Amniotic epithelial cell (primary cell): Measurements from ENCODE around the gene BBLN.
A peak's percentile ranks its signal among the peaks of the same experiment; 100 is the strongest.

Source experiments
- DNase-seq: peaks from one replicate; pipeline ENCODE4 v3.0.0-alpha.2; 2010; ENCODE audit warnings: low read depth

BBLN gene

DNA sequence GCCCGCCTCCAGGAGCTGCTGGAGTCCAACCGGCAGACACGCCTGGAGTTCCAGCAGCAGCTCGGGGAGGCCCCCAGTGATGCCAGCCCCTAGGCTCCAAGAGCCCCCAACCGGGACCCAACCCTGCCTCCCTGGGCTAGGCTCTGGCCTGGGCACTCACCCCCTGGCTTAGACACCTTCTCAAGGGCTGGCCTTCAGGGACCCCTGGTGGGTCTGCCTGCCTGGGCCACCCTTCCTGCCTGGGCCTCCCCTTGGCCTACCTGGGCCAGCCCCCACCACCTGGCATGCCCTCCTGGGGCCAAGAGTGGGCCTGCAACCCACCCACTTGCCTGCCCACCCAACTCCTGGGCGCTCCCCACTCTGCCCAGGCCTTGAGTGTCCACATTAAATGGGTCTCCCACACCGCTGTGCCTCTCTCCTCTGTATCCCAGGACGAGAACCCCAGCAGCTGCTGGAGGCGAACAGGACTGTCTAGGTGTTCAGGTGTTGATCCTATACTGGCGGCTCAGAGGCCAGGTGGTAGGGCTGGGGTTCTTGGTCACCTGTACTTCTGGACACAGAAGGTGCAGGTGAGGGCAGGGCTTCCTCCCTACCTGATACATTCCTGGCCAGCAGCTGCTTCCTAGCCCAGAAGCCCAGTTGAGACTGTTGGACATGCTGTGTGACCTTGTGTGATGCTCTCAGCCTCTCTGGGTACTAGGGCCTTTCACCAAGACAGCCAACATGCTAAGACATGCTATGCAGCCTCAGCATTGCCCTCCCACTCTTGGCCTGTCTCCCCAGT is 3.6 kb downstream of the BBLN start:
- DNase-seq: no peak

- DNase-seq: peak; percentile 43
Observed at GRCh38 chr9:128164307-128164885, 4.3 kb downstream of the BBLN start.

- DNase-seq: no peak
Observed at GRCh38 chr9:128166169-128166568, 6.1 kb downstream of the BBLN start.

GRCh38 chr9:128167209-128167608 is 7.1 kb downstream of the BBLN start:
- no peak for DNase-seq

DNA sequence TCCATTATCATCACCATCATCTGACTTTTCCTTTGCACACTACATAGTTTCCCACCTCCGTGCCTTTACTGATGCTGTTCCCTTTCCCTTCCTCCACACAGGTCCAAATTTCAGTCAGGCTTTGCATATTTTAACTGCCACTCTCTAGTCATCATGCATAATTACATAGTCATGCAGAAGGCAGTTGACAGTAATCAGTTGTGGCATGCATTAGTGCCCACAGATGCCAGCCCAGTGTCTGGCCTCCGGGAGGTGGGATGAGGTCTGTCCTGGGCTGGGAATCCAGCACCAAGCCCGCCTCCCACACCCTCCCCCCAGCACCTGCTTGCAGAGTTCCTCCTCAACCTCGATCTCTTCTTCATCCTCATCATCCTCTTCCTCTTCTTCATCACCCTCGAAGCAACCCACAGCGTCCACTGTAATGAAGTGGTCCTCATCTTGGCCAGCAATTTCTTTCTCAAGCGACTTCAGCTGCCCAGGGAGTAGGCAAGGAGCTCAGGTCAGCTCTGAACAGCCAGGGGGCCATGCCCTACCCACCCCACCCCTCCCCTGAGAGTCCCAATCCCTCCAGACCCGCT is 8.8 kb downstream of the BBLN start:
- DNase-seq: no peak

DNA sequence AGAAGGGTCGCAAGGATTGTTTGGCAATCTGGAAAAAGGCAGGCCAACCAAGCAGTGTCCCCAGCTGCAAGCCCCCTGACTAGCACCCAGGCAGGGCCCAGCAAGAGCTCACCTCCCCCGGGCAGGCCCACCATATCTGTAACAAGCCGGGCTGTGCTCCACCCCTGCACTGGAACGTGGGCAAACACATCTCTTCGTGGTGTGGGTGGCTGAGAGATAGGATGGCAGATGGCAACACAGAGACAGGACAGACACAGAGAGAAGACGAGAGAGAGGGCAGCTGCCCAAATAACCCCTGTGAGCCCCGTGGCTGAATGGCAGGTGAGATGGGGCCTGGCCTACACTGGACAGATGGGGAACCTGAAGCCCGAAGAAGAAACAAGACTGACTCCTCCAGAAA is 9.4 kb downstream of the BBLN start:
- DNase-seq: no peak

- no peak for DNase-seq
Observed at GRCh38 chr9:128169925-128170324, 9.9 kb downstream of the BBLN start.

DNA sequence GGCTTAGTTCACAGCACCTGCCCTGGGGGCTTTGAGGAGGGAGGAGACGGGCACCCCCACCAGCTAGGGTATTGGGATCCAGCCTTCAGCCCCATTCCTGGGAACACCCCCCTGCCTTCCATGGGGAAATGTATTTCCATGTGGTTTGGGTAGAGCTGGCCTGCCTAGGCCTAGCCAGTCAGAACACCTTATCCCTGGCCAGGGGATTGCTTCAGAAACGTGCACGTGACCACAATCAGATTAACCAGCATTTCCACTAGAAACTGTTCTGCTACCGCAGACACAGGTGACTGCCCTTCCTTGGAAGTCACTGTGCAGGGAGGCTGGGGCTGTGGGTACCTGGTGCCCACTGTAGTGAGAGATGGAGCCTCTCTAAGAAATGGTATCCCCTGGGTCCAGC is 14.0 kb downstream of the BBLN start:
- peak; percentile 58 for DNase-seq

GRCh38 chr9:128175102-128175563 is 15.1 kb downstream of the BBLN start:
- peak; percentile 90 for DNase-seq

DNA sequence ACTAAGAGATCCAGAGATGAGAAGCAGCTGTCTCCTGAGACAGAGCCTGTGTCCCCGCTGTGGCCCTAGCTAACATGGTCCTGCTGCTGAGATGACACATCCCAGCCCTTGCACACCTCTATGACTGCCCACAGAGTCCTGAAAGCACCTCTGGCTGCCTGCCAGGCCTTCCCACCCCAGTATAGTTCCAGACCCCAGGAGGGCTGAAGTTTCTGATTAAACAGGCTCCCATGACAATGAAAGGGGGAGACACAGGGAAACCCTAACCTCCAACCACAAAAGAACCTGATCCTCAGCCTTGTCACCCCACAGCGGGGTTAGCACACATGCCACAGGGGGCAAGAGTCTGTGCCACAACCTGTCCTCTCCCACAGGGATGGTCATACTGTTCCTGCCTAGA is 15.7 kb downstream of the BBLN start:
- DNase-seq: no peak

DNA sequence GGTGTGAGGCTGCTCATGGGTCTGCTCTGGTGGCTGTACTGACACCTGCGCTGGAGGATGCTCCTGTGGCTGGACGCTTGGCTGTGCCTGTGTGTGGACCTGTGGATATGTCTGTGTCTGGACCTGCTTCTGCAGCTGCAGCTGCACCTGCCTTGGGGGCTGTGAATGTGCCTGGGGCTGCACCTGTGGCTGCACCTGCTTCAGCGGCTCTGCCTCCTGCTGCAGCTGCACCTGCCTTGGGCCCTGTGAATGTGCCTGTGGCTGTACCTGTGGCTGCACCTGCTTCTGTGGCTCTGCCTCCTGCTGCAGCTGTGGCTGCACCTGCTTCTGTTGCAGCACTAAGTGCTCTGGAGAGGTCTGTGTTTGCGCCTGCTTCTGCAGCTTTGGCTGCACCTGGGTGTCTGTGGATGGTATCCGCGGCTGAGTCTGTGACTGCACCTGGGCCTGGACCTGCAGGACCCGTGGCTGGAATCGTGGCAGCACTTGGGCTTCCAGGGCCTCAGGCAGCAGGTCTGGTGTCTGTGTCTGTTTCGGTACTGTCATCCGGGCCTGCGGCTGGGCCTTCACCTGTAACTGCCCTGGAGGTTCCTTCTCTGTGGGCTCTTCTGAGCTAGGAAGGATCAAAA is 18.9 kb downstream of the BBLN start:
- no peak for DNase-seq

DNA sequence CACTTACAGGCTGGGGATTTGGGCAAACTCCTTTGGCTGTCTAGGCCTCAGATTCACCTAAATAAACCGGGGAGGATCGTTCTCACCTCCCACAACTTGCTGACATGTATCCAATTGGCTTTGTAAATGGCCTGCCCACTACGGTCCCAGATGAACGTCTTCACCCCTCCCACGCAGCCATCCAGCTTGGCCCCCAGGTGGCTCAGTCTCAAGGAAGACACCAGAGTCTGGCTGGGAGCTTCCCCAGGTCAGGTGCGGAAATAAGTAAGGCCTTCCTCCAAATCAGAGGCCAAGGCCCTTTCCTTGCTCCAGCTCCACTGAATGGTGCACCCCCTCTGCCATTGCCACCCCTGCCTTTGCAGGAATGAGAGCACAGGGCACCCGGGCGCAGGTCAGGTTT is 19.9 kb downstream of the BBLN start:
- DNase-seq: no peak

DNA sequence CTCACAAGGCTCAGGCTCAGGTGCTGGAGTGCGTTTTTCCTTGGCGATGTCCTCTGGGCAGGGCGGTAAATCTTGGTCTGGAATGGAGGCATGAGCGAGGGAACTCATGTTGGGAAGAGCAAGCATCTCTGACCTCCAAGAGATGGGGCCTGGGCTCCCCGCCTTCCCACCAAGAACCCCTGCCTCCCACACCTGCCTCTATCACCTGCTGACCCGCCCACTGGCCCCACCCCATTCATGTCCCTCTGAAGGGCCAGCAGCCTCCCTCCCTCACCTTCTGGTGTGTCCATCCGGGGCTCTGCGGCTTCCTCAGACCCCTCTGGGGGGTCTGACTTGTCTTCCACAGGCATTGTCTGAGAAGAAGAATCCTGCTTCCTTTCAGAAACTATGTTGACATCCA is 20.4 kb downstream of the BBLN start:
- DNase-seq: no peak

DNA sequence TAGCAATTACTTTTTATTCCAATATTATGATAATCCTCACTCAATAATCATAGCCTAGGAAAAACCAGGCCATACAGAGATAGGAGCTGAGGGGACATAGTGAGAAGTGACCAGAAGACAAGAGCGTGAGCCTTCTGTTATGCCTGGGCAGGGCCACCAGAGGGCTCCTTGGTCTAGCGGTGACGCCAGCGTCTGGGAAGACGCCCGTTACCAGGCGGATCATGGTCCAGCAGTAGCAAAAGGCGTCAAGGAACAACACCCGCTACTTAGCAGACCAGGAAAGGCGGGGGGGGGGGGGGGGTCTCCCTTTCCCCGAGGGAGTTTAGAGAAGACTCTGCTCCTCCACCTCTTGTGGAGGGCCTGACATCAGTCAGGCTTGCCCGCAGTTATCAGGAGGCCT is 21.4 kb downstream of the BBLN start:
- DNase-seq: peak; percentile 35

- DNase-seq: no peak
Observed at GRCh38 chr9:128182893-128183588, 23.0 kb downstream of the BBLN start.

DNA sequence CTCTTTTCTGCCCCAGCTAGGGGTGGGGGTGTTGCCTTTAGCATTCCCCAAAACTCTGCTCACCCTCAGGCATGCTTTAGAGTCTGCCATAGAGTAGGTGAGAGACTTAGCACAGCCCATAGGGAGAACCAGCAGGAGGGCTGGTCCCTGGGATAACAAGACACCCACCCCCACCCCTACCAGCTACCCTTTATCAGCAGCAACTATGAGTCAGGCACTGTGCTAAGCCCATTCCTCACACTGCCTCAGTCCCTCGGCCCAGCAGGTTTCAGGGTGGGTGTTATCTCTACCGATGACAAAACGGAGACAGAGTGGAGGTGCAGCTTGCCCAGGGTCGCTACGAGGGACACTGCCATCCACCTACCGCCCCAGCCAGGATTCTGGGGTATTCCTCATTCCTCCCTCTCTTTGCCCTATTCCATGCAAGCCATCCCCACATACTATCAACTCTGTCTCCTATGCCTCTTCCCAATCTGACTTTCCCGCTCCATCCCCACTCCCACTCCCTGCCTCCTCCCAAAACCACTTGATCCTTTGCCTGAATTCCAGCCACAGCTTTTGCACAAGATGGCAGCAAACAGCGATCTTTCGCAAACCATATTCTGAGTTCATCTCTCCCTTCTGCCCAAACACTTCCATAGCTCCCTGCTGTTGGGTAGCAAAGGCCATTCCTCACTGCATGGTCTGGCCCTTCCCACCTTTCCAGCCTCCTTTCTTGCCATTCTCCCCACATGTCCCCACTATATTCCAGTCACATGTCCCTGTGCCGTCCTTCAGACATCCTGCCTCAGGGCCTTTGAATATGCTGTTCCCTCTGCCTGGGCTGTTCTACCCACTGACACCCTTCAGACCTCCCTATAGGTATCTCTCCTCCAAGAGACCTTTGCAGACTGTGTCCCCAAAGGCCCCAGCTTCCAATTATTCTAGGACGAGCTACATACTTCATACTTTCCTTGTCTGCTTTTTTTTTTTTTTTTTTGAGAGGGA is 26.2 kb downstream of the BBLN start:
- no peak for DNase-seq

- DNase-seq: no peak
Observed at GRCh38 chr9:128187361-128187760, 27.3 kb downstream of the BBLN start.

DNA sequence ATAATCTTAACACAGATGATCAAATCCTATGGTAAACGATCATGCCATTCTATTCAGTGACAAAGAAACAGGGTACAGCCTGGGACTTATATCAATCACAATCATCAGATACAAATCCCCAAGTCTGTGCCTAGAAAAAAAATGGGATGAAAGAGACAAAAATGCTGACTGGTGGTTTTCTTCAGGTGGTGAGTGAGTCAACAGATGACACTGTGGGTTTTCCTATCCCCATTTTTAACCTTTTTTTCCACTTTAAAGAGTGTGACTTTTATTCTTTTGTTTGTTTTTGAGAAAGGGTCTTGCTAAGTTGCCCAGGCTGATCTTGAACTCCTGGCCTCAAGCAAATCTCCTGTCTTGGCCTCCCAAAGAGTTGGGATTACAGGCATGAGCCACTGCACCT is 28.1 kb downstream of the BBLN start:
- no peak for DNase-seq

DNA sequence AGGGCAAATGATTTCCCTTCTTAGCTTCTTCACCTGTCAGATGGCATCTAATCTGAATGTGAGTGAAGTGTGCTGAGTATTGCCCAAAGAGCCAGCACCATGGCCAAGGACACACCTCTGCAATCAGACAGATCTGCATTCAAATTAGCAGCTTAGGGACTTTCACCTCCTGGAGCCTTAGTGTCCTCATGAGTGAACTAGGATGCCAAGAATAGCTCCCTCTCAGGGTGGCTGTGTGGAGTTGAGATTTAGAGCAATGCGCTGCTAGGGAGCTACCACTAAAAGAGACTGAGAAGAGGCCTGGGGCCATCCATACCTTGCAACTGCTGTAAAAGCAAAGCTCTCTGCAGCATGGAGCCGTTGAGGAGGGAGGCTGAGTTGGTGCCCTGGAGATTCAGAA is 29.9 kb downstream of the BBLN start:
- no peak for DNase-seq

DNA sequence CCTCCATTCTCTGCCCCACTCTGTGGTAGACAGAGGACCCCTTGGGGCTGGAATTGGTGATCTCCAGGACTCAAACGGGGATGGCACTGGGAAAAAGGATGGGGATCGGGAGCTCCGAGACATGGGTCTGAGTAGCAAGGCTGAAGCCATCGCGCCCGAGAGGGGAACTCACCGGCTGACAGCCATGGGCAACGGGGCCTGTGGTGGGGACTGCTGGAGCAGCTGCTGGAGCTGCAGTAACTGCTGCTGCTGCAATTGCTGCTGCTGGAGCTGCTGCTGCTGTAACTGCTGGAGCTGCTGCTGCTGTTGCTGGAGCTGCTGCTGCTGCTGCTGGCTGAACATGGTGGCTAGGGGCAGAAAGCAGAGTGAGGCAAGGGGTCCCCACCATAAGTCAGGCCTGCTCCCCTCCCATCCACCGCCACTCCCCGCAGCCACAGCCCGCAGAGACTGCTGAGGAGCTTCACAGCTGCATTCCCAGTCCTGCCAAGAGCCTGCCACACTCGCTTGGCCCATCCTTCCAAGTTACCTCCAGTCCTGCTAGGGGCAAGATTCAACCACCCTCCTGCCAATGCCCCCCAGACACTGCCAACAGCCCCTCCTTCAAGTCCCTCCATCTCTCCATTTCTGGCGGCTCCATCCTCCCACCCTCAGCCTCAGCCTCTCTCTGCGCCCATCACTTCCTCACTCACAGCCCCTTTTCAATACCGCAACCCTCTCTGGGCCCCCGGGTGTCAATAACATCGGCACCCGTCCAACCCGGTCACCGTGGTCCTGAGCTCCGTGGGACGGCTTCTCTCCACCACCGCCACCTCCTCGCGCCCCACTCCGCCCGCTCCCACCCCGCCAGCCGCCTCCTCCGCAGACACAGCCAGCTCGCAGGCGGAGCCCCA is 30.7 kb downstream of the BBLN start:
- DNase-seq: no peak
